Measurements from ENCODE around the gene TOR3A.

TOR3A gene

GRCh38 chr1:179126338-179127060 is 44.6 kb downstream of the TOR3A start:
- DNase-seq (ENCODE audit: low read depth in 1 of 2, low spot score in 1 of 2), result no peak
- Histone ChIP-seq H3K27me3 (ENCODE audit: insufficient read depth, poor library complexity, severe bottlenecking) (no peaks in the 10 kb centered on the region), H3K4me3 (replicated peaks; ENCODE audit: insufficient read depth, low read length) (no peak overlapping the region), H3K27ac (replicated peaks) (no peak overlapping the region)
- TF ChIP-seq SPI1 (IDR thresholded peaks at IDR 0.05; ENCODE audit: borderline replicate concordance, low read depth), result no peak
- no peak for TF ChIP-seq GABPA (IDR thresholded peaks at IDR 0.05; ENCODE audit: low read depth)
- TF ChIP-seq, protein P1, sequence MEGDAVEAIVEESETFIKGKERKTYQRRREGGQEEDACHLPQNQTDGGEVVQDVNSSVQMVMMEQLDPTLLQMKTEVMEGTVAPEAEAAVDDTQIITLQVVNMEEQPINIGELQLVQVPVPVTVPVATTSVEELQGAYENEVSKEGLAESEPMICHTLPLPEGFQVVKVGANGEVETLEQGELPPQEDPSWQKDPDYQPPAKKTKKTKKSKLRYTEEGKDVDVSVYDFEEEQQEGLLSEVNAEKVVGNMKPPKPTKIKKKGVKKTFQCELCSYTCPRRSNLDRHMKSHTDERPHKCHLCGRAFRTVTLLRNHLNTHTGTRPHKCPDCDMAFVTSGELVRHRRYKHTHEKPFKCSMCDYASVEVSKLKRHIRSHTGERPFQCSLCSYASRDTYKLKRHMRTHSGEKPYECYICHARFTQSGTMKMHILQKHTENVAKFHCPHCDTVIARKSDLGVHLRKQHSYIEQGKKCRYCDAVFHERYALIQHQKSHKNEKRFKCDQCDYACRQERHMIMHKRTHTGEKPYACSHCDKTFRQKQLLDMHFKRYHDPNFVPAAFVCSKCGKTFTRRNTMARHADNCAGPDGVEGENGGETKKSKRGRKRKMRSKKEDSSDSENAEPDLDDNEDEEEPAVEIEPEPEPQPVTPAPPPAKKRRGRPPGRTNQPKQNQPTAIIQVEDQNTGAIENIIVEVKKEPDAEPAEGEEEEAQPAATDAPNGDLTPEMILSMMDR (IDR thresholded peaks at IDR 0.05; ENCODE audit: insufficient read depth, low read length), result no peak

GRCh38 chr1:179127163-179127895 is 45.5 kb downstream of the TOR3A start:
- DNase-seq (ENCODE audit: low read depth in 1 of 2, low spot score in 1 of 2), result no peak
- Histone ChIP-seq H3K4me3 (replicated peaks; ENCODE audit: insufficient read depth, low read length) (no peak overlapping the region), H3K27me3 (ENCODE audit: insufficient read depth, poor library complexity, severe bottlenecking) (no peaks in the 10 kb centered on the region), H3K27ac (replicated peaks) (no peak overlapping the region)
- TF ChIP-seq REST (IDR thresholded peaks at IDR 0.05; ENCODE audit: insufficient replicate concordance, low read depth) (no peak), GABPA (IDR thresholded peaks at IDR 0.05; ENCODE audit: low read depth) (no peak), SPI1 (IDR thresholded peaks at IDR 0.05; ENCODE audit: borderline replicate concordance, low read depth) (no peak), POLR2AphosphoS5 (IDR thresholded peaks at IDR 0.05; ENCODE audit: low read depth) (no peak)
- TF ChIP-seq, protein P1 (IDR thresholded peaks at IDR 0.05; ENCODE audit: insufficient read depth, low read length), result no peak

DNA sequence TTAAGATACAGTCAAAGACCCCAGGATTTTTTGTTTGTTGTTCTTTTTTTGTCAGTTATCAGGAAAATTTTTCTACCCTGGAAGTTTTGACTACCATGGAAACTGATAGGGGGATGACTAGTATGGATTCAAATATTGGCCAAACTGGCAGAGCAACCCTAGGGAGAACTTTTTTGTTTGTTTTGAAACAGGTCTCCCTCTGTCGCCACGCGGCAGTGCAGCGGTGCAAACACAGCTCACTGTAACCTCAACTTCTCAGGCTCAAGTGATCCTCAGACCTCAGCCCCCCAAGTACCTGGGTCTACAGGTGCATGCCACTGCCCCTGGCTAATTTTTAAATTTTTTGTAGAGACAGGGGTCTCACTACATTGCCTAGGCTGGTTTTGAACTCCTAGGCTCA is 46.6 kb downstream of the TOR3A start:
- TF ChIP-seq, protein P1 (IDR thresholded peaks at IDR 0.05; ENCODE audit: insufficient read depth, low read length), result no peak
- TF ChIP-seq POLR2AphosphoS5 (IDR thresholded peaks at IDR 0.05; ENCODE audit: low read depth) (no peak), REST (IDR thresholded peaks at IDR 0.05; ENCODE audit: insufficient replicate concordance, low read depth) (no peak), SPI1 (IDR thresholded peaks at IDR 0.05; ENCODE audit: borderline replicate concordance, low read depth) (no peak), GABPA (IDR thresholded peaks at IDR 0.05; ENCODE audit: low read depth) (no peak)
- Histone ChIP-seq H3K4me3 (replicated peaks; ENCODE audit: insufficient read depth, low read length) (no peak overlapping the region), H3K27ac (replicated peaks) (no peak overlapping the region), H3K27me3 (ENCODE audit: insufficient read depth, poor library complexity, severe bottlenecking) (no peaks in the 10 kb centered on the region)
- DNase-seq (ENCODE audit: low read depth in 1 of 2, low spot score in 1 of 2), result no peak
